Subcutaneous adipose tissue (tissue), 4 donors: Measurements from ENCODE around the gene TNFSF12. TPM values are rescaled to one million over a fixed set of nuclear protein-coding genes. Genes with fewer than 3 reads are reported as not detected.

Experiments used
- small RNA-seq: library from RNA; depleted of rRNA; stranded (forward); fragments of <200 nt; gene quantifications from one replicate; pipeline ENCODE3, GENCODE V24; 2016
- total RNA-seq, 4 donors: library from RNA; depleted of rRNA; stranded (reverse); fragments of >200 nt; gene quantifications; one replicate each; pipeline ENCODE4 v1.1.0, GENCODE V29; 2016
- TF ChIP-seq, protein P1 (sequence below): fragments of 450-650 bp; IDR thresholded peaks from one replicate; pipeline ENCODE4 v1.5.1; 2016; ENCODE audit warnings: low read depth, mild to moderate bottlenecking, control low read depth, antibody characterized with exemption, moderate library complexity

The TNFSF12 gene
- total RNA-seq, 4 donors from 2014 or later: 21.2 to 61.9 (median 58.7) TPM

DNA sequence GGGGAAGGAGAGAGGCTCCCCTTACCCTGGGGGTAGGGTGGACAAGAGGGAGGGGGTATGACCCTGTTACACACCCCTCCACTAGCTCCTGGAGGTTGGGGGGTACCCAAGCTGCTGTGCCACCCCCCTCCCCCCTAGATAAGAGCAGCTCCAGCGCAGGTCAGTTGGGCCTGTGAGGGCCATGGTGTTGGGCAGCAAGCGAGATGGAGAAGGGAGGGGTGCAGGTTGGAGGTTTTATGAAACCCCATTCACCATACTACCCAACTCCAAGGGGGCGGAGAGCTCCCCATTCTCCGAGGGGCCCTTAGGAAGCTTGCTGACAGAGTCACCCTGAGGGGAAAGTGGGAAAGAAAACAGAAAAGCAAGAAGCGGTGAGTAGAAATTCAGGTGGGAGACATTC, 42.7 kb downstream of the TNFSF12 start:
- TF ChIP-seq, protein P1, sequence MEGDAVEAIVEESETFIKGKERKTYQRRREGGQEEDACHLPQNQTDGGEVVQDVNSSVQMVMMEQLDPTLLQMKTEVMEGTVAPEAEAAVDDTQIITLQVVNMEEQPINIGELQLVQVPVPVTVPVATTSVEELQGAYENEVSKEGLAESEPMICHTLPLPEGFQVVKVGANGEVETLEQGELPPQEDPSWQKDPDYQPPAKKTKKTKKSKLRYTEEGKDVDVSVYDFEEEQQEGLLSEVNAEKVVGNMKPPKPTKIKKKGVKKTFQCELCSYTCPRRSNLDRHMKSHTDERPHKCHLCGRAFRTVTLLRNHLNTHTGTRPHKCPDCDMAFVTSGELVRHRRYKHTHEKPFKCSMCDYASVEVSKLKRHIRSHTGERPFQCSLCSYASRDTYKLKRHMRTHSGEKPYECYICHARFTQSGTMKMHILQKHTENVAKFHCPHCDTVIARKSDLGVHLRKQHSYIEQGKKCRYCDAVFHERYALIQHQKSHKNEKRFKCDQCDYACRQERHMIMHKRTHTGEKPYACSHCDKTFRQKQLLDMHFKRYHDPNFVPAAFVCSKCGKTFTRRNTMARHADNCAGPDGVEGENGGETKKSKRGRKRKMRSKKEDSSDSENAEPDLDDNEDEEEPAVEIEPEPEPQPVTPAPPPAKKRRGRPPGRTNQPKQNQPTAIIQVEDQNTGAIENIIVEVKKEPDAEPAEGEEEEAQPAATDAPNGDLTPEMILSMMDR: no peak

DNA sequence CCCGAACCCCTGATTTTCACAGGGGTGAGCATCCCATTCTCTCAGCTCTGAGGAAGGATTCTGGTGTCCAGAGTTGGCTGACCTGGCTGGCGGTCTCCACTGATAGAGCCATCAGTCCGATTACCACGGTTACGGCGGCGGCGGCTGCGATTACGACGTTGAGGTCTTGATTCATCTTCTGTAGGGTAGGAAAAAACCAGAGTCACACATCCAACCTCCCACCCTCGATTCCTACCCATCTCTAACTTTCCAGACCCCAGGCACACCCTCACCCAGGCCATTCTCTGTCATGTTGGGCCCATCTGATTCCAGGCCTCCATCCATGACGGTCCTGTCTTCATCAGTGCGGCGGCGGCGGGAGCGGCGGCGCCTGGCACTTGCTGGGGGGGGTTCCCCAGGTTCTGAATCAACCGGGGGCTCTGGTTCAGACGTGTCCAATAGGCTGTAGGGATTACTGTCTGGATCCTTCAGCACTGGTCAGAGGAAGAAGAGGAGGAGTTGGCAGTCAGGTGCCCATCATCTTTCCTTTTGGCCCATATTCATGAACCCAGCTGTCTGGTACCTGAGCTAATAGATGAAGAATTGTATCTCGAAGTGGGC, 43.7 kb downstream of the TNFSF12 start:
- TF ChIP-seq, protein P1: no peak

DNA sequence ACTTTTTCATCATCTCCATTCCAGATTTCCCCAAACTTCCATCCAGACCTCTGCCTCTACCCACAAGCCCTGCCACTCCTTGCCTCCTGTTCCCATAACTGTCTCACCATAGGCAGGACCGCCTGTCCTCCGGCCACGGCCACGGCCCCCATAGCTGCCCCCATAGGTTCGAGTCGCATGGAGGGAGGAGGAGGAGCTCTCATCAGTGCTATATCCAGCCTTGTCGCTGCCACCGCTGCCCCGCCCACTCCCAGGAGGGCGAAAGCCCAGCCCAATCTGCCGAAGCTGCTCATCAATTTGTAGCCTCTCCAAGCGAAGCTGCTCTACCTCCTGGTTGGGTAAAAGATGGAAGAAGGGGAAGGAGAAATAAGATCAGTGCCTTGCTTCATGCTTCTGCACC, 44.4 kb downstream of the TNFSF12 start:
- TF ChIP-seq, protein P1: no peak

DNA sequence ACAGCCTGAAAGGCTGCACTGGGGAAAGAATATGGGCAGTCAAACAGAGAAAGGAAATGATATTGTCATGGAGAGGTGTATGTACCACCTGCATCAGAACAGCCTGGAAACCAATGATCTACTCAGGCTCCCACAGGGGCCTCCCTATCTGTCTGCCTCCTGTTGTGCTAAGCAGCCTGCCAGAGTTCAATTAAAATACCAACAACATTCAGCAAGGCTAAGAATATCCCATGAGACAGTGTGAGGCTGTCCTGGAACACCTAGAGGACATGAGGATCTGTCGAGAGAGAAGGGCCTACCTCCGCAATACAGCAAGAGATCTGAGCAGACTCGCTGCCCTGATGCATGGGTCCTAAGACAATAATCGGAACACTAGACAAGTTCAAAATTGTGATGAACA, 57.4 kb downstream of the TNFSF12 start:
- TF ChIP-seq, protein P1: no peak

Small RNA genes within 50 kb of the gene (small RNA-seq; reads per million reads assigned to genes)
- gene CD68 (not detected), gene RF00019 (0.49 reads per million), gene SNORA48 (not detected), gene SNORD10 (not detected)

Other genes with a start within 250 kb of the TNFSF12 start
- 100 to 1,000 TPM; 144 to 174 (median 153) TPM for gene EIF5A, start 241.4 kb upstream of the TNFSF12 start, total RNA-seq
- 10 to 100 TPM; 52.7 to 89.2 (median 75.6) TPM for gene GPS2, start 233.7 kb upstream of the TNFSF12 start, total RNA-seq
- gene NEURL4, start 219.7 kb upstream of the TNFSF12 start, total RNA-seq: 10 to 100 TPM in 3 of 4 donors, 1 to 10 TPM in 1; 4.9 to 22.6 (median 11.2) TPM
- 1 to 10 TPM; 1.8 to 8.4 (median 4.0) TPM for gene ACAP1, start 212.5 kb upstream of the TNFSF12 start, total RNA-seq
- gene KCTD11, start 196.9 kb upstream of the TNFSF12 start, total RNA-seq: 10 to 100 TPM in 1 of 4 donors, 1 to 10 TPM in 3; 4.9 to 13.8 (median 7.2) TPM
- not detected for gene TMEM95, start 193.9 kb upstream of the TNFSF12 start, total RNA-seq
- 1 to 10 TPM in 3 of 4 donors, under 1 TPM in 1; 0.51 to 1.9 (median 1.1) TPM for gene TNK1, start 168.0 kb upstream of the TNFSF12 start, total RNA-seq
- 10 to 100 TPM in 3 of 4 donors, 1 to 10 TPM in 1; 9.1 to 21.3 (median 16.2) TPM for gene PLSCR3, start 154.5 kb upstream of the TNFSF12 start, total RNA-seq
- gene TMEM256, start 145.0 kb upstream of the TNFSF12 start, total RNA-seq: 100 to 1,000 TPM in 2 of 4 donors, 10 to 100 TPM in 2; 76.7 to 134 (median 109) TPM
- 1 to 10 TPM; 3.1 to 6.8 (median 4.2) TPM for gene NLGN2, start 141.2 kb upstream of the TNFSF12 start, total RNA-seq
- not detected for gene SPEM1, start 128.7 kb upstream of the TNFSF12 start, total RNA-seq
- not detected for gene SPEM2, start 123.4 kb upstream of the TNFSF12 start, total RNA-seq
- not detected for gene SPEM3, start 120.2 kb upstream of the TNFSF12 start, total RNA-seq
- gene TMEM102, start 113.6 kb upstream of the TNFSF12 start, total RNA-seq: 1 to 10 TPM; 2.9 to 7.8 (median 5.9) TPM
- gene FGF11, start 109.5 kb upstream of the TNFSF12 start, total RNA-seq: 1 to 10 TPM in 2 of 4 donors, under 1 TPM in 1, not detected in 1; 0.88 to 1.3 (median 1.2) TPM
- 10 to 100 TPM in 1 of 4 donors, 1 to 10 TPM in 3; 2.4 to 10.4 (median 9.8) TPM for gene CHRNB1, start 104.0 kb upstream of the TNFSF12 start, total RNA-seq
- 10 to 100 TPM; 34.2 to 58.0 (median 39.3) TPM for gene ZBTB4, start 69.4 kb upstream of the TNFSF12 start, total RNA-seq
- gene SLC35G6, start 67.6 kb upstream of the TNFSF12 start, total RNA-seq: not detected
- gene POLR2A, start 64.7 kb upstream of the TNFSF12 start, total RNA-seq: 100 to 1,000 TPM in 1 of 4 donors, 10 to 100 TPM in 3; 31.1 to 123 (median 58.5) TPM
- 10 to 100 TPM; 22.8 to 69.5 (median 53.1) TPM for gene TNFSF13, start 9.7 kb downstream of the TNFSF12 start, total RNA-seq
- gene SENP3, start 12.9 kb downstream of the TNFSF12 start, total RNA-seq: 10 to 100 TPM; 41.6 to 64.7 (median 56.8) TPM
- 100 to 1,000 TPM in 3 of 4 donors, 10 to 100 TPM in 1; 56.9 to 609 (median 149) TPM for gene CD68, start 30.6 kb downstream of the TNFSF12 start, total RNA-seq
- 10 to 100 TPM; 53.9 to 94.2 (median 77.7) TPM for gene MPDU1, start 34.8 kb downstream of the TNFSF12 start, total RNA-seq
- 1 to 10 TPM in 1 of 4 donors, not detected in 3; 1.0 TPM for gene SOX15, start 41.0 kb downstream of the TNFSF12 start, total RNA-seq
- 10 to 100 TPM; 12.2 to 35.0 (median 25.1) TPM for gene FXR2, start 65.8 kb downstream of the TNFSF12 start, total RNA-seq
- gene SAT2, start 78.8 kb downstream of the TNFSF12 start, total RNA-seq: 100 to 1,000 TPM in 1 of 4 donors, 10 to 100 TPM in 3; 69.6 to 126 (median 85.0) TPM
- 1 to 10 TPM in 2 of 4 donors, under 1 TPM in 2; 0.44 to 2.1 (median 1.1) TPM for gene SHBG, start 81.1 kb downstream of the TNFSF12 start, total RNA-seq
- under 1 TPM in 1 of 4 donors, not detected in 3; 0.38 TPM for gene ATP1B2, start 101.9 kb downstream of the TNFSF12 start, total RNA-seq
- gene TP53, start 138.4 kb downstream of the TNFSF12 start, total RNA-seq: 10 to 100 TPM; 13.8 to 21.7 (median 16.4) TPM
- gene WRAP53, start 139.4 kb downstream of the TNFSF12 start, total RNA-seq: 1 to 10 TPM; 1.1 to 3.3 (median 2.1) TPM
- gene EFNB3, start 156.1 kb downstream of the TNFSF12 start, total RNA-seq: under 1 TPM; 0.22 to 0.82 (median 0.55) TPM
- gene DNAH2, start 168.7 kb downstream of the TNFSF12 start, total RNA-seq: under 1 TPM; under 0.01 to 0.22 (median 0.18) TPM